GM18526 (cell line): ENCODE results near the gene PLA2G4B.

Source experiments
- POLR2A ChIP-seq: IDR thresholded peaks from 3 replicates; pipeline ENCODE4 v1.6.1; 2011; ENCODE audit not compliant: insufficient read length; ENCODE audit errors: extremely low read depth

PLA2G4B gene

DNA sequence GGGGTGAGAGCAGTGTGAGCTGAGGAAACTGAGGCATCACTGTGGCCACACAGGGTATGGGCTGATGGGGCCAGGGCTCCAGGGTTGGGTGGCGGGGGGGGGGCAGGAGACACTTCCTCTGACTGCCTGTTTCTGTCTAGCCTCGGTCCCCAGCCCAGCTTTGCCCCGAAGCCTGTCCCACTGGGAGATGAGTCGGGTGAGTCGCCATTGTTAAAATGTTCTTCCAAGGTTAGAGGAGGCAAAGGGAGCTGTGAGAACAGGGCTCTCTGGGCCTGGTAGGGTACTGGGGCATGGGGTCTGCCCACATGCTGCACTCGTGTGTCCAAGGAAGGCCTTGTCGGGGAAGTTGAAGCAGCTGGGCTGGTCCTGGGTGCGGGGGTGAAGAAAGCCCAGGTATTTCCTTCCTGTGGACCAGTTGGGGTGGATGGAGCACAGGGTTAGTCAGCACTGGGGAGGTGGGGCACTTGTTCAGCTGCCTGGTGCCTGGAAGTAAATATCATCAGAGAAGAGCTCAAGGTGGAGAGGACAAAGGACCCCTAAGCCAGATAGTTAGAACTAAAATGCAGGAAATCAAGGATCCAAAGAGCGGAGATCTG is 19.1 kb upstream of the PLA2G4B start:
- no peak for TF ChIP-seq POLR2A

DNA sequence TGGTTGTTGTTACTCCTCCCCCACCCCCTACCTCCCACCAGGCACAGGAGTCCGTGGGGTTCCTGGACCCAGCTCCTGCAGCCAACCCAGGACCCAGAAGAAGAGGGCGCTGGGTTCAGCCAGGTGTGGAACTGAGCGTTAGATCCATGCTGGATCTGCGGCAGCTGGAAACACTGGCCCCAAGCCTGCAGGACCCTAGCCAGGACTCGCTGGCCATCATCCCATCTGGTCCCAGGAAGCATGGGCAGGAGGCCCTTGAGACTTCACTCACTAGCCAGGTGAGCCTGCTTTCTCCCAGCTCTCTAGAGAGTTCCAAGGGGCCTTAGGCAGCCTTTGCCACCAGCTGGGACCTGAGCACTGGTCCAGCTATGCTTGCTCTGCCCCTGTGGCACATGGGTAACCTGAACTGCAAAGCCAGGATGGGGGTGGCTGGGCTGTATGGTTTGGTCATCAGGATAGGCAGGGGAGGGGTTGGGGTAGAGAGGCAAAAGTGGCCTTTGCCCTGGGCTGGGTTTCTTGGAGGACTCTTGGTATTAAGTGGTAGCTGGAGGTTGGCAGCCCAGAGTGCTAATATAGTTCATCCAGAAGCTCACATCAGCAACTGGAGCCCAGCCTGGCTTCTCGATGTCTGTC is 17.7 kb upstream of the PLA2G4B start:
- no peak for TF ChIP-seq POLR2A

DNA sequence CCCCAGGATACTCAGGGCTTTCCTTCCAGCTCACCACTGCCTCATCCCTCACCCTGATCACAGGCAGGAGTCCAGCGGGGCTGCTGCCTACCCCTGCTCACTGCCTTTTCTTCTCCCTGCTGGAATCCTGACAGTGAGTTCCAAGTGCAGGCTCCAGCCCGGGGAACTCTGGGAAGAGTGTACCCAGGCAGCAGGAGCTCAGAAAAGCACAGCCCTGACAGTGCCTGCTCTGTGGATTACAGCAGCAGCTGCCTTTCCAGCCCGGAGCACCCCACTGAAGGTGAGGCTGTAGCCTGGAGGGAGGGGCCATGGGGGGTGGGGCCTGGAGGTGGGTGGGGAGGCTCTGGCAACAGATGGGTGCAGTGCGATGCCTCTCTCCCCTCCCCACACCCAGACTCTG is 16.8 kb upstream of the PLA2G4B start:
- TF ChIP-seq POLR2A, result no peak

DNA sequence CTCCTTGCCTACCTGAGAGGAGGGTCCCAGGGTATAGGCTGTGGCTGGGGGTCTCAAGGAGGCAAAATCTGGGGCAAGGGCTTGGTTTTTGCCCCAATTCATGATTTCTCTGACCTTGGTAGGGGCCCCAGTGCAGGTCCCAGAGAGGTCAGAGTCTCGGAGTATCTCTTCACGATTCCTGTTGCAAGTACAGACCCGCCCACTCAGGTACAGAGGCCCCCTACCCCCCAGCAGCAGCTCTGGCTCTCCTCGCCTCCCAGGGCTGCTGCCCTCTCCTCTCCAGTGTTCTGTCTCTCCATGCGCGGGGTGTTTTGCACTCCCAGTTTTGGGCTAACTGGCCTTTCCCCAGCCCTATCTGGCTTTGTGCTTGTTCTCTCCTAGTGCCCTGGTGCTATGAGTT is 16.2 kb upstream of the PLA2G4B start:
- TF ChIP-seq POLR2A, result no peak

DNA sequence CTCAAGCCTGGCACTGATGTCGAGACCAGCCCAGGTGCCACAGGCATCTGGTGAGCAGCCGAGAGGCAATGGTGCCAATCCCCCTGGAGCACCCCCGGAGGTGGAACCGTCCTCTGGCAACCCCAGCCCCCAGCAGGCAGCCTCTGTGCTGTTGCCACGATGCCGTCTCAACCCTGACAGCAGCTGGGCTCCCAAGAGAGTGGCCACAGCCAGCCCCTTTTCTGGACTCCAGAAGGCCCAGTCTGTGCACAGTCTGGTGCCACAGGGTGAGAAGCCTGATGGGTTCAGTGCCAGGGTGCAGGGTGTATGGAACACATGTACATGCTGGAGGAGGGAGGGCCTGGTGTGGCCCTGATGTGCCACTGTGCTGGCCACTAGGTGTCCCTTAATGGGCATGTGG is 15.7 kb upstream of the PLA2G4B start:
- no peak for TF ChIP-seq POLR2A

DNA sequence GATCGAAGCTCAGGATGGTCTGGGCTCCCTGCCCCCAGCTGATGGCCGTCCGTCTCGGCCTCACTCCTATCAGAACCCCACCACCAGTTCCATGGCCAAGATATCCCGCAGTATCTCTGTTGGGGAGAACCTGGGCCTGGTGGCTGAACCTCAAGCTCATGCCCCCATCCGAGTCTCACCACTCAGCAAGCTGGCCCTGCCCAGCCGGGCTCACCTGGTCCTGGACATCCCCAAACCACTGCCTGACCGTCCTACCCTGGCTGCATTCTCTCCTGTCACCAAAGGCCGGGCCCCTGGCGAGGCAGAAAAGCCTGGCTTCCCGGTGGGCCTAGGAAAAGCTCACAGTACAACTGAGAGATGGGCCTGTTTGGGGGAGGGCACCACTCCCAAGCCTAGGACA is 15.1 kb upstream of the PLA2G4B start:
- no peak for TF ChIP-seq POLR2A

DNA sequence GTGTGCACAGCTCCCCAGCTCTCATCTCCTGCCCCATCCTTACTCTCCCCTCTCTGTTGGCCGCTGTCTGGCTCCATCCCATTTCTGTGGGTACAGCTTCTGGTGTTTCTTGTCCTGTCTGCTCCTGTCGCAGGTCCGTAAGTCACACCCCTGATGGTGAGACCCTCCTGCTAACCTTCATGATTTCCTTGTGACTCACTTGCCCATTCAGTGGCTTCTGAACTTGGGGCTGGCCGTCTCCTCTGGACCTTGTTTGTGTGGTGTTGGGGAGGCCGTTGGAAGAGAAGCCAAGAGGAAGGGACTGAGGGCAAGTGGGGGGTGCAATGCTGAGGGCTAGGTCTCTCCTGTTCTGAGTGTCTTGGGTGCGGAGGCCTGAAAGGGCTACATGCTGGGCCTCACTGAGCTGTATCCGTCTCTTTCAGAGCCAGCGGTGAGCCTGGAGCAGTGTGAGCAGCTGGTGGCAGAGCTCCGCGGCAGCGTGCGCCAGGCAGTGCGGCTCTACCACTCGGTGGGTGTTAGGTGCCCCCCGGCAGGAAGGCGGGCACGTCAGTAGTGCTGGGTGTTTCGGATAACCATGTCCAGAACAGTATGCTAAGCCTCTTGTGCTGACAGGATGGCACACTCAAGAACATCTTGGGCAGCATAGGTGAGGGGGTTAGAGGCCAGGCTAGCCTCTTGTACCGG is 14.4 kb upstream of the PLA2G4B start:
- TF ChIP-seq POLR2A, result no peak

DNA sequence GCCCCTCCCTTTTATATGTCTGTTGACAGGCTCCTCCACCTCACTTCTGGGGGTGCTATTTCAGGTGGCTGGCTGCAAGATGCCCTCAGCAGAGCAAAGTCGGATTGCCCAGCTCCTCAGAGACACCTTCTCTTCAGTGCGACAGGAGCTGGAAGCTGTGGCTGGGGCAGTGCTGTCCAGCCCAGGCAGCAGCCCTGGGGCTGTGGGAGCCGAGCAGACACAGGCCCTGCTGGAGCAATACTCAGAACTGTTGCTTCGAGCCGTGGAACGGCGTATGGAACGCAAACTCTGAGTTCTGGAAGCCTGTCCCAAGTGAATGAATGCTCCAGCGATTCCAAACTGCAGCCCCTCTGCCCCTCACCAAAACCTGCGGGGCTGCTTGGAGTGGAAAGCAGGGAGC is 13.5 kb upstream of the PLA2G4B start:
- no peak for TF ChIP-seq POLR2A

DNA sequence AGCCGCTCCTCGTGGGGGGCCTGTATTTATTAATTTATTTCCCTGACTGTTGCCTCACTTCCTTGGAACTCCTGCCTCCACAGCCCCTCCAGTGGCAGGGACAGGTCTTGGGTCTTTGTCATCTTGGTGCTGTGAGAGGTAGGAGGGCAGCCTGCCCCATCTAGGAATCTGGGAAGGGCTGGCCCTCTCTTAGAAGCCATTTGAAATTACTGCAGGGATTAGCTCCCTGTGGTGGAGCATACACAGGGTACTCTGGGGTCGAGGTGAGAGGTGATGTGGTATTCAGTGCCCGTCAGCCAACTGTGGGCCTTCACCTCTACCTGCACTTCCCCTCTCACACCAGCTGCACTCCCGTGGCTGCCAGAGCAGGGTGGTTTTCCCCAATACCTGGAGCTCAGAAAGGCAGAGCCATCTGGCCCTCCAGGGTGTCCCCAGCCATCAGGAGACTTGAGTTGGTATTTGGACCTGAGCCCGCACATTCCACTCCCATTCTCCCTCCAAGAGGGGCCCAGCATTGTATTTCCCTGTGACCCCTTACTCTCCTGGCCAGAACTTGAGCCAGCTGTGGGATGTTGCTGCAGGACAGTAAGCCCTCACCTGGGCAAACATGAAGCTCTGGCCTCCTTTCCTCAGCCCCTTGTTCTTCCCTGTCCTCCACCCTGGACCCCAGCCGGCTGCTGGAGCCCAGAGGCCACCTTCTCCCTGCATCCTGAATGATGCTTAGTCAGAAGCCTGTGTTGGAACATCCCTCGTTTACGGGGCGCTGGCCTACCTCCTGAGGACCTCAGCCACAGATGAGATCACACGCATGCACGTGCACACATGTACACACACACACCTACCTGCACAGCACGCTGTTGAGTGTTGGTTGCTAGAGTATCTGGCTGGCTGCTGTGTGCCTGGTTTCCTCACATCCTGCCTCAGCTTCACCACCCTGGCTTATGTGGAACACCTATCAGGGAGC is 12.8 kb upstream of the PLA2G4B start:
- no peak for TF ChIP-seq POLR2A

DNA sequence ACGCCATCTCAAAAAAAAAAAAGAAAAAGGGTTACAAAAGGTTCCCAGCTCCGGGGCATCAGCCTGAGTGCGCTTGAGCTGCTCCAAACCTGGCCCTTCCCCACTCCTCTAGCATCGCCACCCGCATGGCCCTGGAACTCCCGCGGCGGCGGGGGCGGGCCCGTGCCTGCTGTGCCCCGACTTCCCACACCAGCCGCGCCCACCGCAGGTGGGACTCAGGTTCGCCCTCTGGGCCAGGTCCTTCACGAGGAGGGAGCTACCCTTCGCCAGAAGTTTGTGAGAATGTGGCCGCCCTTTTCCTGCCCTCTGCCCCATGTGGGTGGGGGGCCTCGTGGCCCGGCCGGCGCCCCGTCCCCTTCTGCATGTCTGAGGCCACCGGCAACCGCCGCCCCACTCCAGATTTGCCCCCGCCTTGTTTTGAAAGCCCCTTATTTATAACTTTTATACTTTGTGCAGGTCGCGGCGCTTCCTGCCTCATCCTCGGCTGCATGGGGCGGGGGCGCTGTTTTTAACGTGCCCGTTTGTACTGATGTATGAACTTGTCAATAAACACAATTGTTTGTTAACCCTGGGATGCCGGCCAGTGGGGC is 11.3 kb upstream of the PLA2G4B start:
- no peak for TF ChIP-seq POLR2A

DNA sequence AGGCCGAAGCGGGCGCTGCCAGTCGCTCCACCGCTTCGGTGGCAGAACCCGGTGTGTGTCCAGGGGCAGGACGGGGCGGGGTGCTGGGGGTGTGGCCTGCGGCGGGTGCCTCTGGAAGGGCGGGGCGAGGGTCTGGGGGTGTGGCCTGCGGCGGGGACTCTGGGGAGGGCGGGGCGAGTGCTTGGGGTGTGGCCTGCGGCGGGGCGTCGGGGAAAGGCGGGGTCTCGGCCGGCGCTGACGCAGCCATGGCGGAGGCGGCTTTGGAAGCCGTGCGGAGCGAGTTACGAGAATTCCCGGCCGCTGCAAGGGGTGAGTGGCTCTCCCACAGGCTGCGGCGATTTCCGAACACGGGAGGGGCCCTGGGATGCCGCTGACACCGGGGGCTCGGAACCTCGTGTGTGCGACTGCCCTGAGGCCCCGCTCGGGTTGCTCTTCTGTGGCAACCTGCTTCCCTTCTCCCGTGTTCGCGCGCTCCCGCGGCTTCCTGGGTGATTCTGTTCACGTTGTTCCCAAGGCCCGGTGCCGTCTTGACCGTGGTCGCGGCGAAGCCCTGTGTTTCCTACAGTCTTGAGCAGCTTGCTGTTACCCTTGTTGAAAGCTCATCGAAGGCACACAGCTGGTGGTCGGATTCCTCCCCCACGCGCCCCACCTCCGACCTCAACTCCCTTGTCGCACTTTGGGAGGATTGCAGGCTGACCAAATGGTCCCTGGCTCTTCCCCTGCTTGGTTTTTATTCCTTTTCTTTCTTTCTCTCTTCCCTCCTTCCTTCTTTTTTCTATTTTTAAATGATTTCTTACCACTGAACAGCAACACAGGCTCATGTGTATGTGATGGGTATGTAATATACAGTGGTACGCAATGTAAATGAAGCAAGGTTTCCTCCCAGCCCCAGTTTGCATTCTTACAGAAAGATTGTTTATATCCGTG is 10.5 kb upstream of the PLA2G4B start, which contains the start of gene JMJD7:
TSS of gene JMJD7 (plus strand) at position 213 of the 927 bp plus-strand sequence. CDS start at position 246, 33 bp downstream.
- TF ChIP-seq POLR2A, result peak; percentile 68

DNA sequence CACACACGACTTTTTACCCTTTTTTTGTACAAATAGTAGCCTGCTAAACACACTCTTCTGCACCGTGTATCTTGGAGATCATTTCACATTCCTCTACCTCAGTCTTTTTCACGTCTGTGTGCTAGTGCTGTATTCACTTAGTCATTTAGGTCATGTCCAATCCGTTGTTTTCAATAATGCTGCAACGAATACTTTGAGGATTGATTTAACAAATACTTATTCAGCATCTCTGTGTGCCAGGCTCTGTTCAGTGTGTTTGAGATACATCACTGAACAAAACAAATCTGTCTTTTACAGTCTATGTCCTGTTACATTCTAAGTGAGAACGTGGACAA is 9.9 kb upstream of the PLA2G4B start:
- no peak for TF ChIP-seq POLR2A

DNA sequence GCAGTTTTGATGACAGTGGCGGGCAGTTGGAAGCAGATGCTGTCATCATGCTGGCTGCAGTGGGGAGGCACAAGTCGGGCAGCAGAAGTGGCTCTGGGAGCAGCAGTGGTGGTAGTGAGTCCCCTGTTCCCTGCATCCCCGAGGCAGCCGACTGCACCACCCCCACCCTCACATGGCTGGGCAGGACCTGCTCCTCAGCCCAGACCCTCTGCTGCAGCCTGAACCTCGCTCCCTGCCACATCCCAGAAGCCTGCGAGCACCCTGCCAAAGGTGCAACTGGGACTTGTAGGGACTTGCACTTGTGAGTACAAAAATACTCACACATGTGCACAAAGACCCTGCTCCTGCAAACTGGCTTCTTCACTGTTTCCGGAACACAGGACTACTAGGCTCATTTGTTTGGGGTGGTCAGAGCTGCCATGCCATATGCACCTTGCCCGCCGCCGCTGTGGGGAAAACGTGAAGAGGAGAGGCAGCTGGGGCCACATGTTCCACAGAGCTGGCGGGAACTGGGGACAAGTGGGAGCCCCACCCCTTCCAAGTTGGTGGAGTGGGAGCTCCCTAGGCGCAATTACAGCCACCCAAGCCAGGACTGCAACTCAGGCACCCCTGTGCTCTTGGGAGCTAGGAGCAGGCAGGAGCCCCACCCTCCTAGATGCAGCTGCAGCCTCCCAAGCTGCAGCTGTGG is 8.5 kb upstream of the PLA2G4B start:
- TF ChIP-seq POLR2A, result no peak

DNA sequence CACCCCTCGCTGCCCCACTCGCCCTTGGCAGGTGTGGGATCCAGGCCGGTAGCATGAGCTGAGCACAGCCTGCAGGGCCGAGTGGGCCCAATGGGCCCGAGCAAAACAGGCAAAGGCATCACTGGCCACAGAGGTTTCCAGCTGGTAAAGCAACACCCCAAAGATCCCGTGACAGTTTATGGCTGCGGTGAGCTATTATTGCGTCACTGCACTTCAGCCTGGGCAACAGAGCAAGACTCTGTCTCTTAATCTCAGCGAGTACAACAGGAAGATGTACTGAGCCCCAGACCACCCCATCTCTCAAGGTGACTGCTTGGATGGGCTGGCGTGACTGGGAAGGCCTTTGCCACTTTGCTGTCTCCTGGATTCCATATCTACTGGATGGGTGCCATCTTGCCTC is 6.4 kb upstream of the PLA2G4B start:
- TF ChIP-seq POLR2A, result no peak

DNA sequence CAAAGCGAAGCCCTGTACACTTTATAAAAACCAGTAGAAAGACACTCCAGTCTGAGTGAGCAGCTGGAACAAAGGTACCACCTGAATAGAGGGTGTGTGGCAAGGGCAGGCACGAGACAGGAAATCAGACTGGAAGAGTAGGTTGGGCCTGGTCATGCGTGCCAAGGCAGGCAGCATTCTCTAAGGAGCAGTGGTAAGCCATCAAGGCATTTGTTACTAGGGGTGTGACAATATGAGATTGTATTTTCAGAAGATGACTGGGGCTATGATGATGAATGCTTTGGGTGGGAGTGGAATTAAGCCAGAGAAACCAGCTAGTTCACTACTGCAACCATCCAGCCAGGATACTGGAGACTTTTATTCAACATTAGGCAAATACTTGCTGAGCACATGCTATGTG is 5.8 kb upstream of the PLA2G4B start:
- no peak for TF ChIP-seq POLR2A
